HepG2 (cell line): ENCODE results near the gene PRKCZ. TPM values are rescaled to one million over a fixed set of nuclear protein-coding genes. Genes with fewer than 3 reads are reported as not detected.

ENCODE experiments used
- ATAC-seq: fragments of 200-7000 bp; cut with Tn5 transposase; 3 replicates; pipeline ENCODE4 v1.9.1; 2020; ENCODE audit warnings: mild to moderate bottlenecking, moderate library complexity
- BruUV-seq: library from RNA; stranded (reverse); fragments of 400-500 nt; replicated peaks from 2 replicates; lab custom pipeline; 2021; lab: Mats Ljungman, UMichigan
- CTCF ChIA-PET: fragments of 300-600 bp; formaldehyde crosslinking; extraction: SDS; loops from one replicate; lab custom pipeline; 2021; ENCODE audit warnings: low total read pairs, inconsistent platforms, low intra/inter-chr PET ratio; lab: Yijun Ruan, JAX
- POLR2A ChIA-PET: fragments of 350-600 bp; sonication (Branson Sonifier 250); formaldehyde crosslinking; loops from one replicate; lab custom pipeline; 2020; ENCODE audit warnings: antibody characterized with exemption, inconsistent platforms; lab: Yijun Ruan, JAX
- DNase-seq: peaks from one replicate; pipeline ENCODE4 v3.0.0-alpha.2; 2015; ENCODE audit warnings: low spot score
- FAIRE-seq: peaks from 3 replicates; lab custom pipeline; 2011; peaks lifted over from hg19 to GRCh38; lab: Jason Lieb, UNC
- H2AFZ ChIP-seq: one replicate; pipeline ENCODE4 v1.6.1; 2011; ENCODE audit warnings: low read length, inconsistent platforms
- H3K27ac ChIP-seq: fragments of 300-600 bp; 3 replicates; pipeline ENCODE4 v1.8.0; 2011; ENCODE audit warnings: mixed run types, mild to moderate bottlenecking, mixed read lengths, low read length, inconsistent platforms; ENCODE audit not compliant: insufficient read depth; ENCODE audit errors: extremely low read length
- H3K27me3 ChIP-seq, 2 experiments: fragments of 200-600 bp in 1 of 2; 2 replicates in 1 of 2; 3 replicates in 1 of 2; pipeline versions ENCODE4 v1.6.0 to v1.8.0; 2011; ENCODE audit warnings: low read length in 2 of 2, mild to moderate bottlenecking in 2 of 2, moderate library complexity in 2 of 2, inconsistent platforms in 1 of 2; ENCODE audit not compliant: insufficient read depth in 2 of 2, control insufficient read depth in 1 of 2
- H3K36me3 ChIP-seq, 2 experiments: fragments of 200-600 bp in 1 of 2; replicated peaks in 1 of 2; 2 replicates in 1 of 2; 3 replicates in 1 of 2; pipeline versions ENCODE4 v1.5.1 to v1.8.0; 2011; ENCODE audit warnings: low read length in 2 of 2, inconsistent platforms in 1 of 2; ENCODE audit not compliant: insufficient read depth in 2 of 2, control insufficient read depth in 1 of 2
- H3K4me1 ChIP-seq: 2 replicates; pipeline ENCODE4 v1.5.1; 2012; ENCODE audit warnings: low read length, inconsistent platforms; ENCODE audit not compliant: insufficient read depth
- H3K4me2 ChIP-seq: 2 replicates; pipeline ENCODE4 v1.6.0; 2011; ENCODE audit warnings: low read depth, low read length, inconsistent platforms
- H3K4me3 ChIP-seq, 3 experiments: fragments of 200-600 bp in 1 of 3; sonication (generic), shearing (Covaris generic) in 1 of 3; replicated peaks in 1 of 3; 2 replicates each; pipeline ENCODE4 v1.5.1; 2011 to 2016; ENCODE audit warnings: low read length in 3 of 3, inconsistent platforms in 2 of 3, low read depth in 2 of 3, mild to moderate bottlenecking in 2 of 3, control low read depth in 1 of 3, mixed read lengths in 1 of 3; ENCODE audit not compliant: insufficient read depth in 1 of 3
- H3K79me2 ChIP-seq: one replicate; pipeline ENCODE4 v1.6.1; 2011; ENCODE audit warnings: low read length, inconsistent platforms; ENCODE audit not compliant: insufficient read depth
- H3K9ac ChIP-seq: 2 replicates; pipeline ENCODE4 v1.6.0; 2011; ENCODE audit warnings: mild to moderate bottlenecking, low read depth, low read length, inconsistent platforms; ENCODE audit not compliant: insufficient read depth
- H3K9me3 ChIP-seq: 2 replicates; pipeline ENCODE4 v1.5.1; 2012; ENCODE audit warnings: mild to moderate bottlenecking, low read length
- H4K20me1 ChIP-seq: 2 replicates; pipeline ENCODE4 v1.6.0; 2011; ENCODE audit warnings: inconsistent platforms, mild to moderate bottlenecking, low read length, moderate library complexity; ENCODE audit not compliant: insufficient read depth
- EZH2 ChIP-seq: conservative IDR thresholded peaks from 2 replicates; pipeline ENCODE4 v1.6.1; 2012; ENCODE audit warnings: mild to moderate bottlenecking, low read depth, low read length, moderate library complexity
- KDM1A ChIP-seq: IDR thresholded peaks from 2 replicates; pipeline ENCODE4 v1.6.1; 2016; ENCODE audit warnings: missing compliant biosample characterization
- NR2F1 ChIP-seq, 2 experiments: fragments of 450-650 bp in 1 of 2; formaldehyde crosslinking in 1 of 2; IDR thresholded peaks; 2 replicates each; pipeline versions ENCODE4 v1.5.0 to v1.6.1; 2016 to 2020; ENCODE audit warnings: mild to moderate bottlenecking in 1 of 2, missing compliant biosample characterization in 1 of 2, missing genetic modification reagents in 1 of 2, moderate library complexity in 1 of 2
- SALL1 ChIP-seq: sonication (generic); formaldehyde crosslinking; IDR thresholded peaks from 2 replicates; pipeline ENCODE4 v1.8.0; 2022; ENCODE audit warnings: mild to moderate bottlenecking, missing genetic modification reagents
- YEATS2 ChIP-seq: sonication (generic); formaldehyde crosslinking; IDR thresholded peaks from 2 replicates; pipeline ENCODE4 v1.4.0; 2020; ENCODE audit warnings: missing genetic modification reagents, borderline replicate concordance
- ZNF17 ChIP-seq: sonication (generic); formaldehyde crosslinking; IDR thresholded peaks from 2 replicates; pipeline ENCODE4 v1.5.0; 2020; ENCODE audit warnings: mild to moderate bottlenecking, missing genetic modification reagents
- ZNF788 ChIP-seq: sonication (generic); formaldehyde crosslinking; IDR thresholded peaks from 2 replicates; pipeline ENCODE4 v1.5.0; 2020; ENCODE audit warnings: mild to moderate bottlenecking, missing genetic modification reagents, borderline replicate concordance
- WGBS: methylation state at CpG from one replicate; pipeline ENCODE4 v1.1.6; 2017; ENCODE audit warnings: low lambda C conversion rate; 5-methylcytosine and 5-hydroxymethylcytosine counted together
- in situ Hi-C: cut with HindIII; loops from 2 replicates; pipeline ENCODE4 v1.10.0; 2017; ENCODE audit warnings: low pct_unique_long_range_greater_than_20kb; ENCODE audit not compliant: extremely low pct_ligation_motif_present
- intact Hi-C: fragments of 100-400 bp; cut with micrococcal nuclease; formaldehyde crosslinking; loops from one replicate; pipeline ENCODE4 v1.10.0; 2022; ENCODE audit not compliant: unreplicated experiment
- polyA plus RNA-seq, 8 experiments: library from polyadenylated mRNA; depleted of rRNA in 3 of 8; stranded (reverse) in 7 of 8; unstranded in 1 of 8; fragments of >200 nt; fragmentation: Illumina TruSeq in 4 of 8; extraction: Trizol in 4 of 8; gene quantifications; 2 replicates each; pipeline versions ENCODE4 v1.2.1 to v1.2.3, GENCODE V29; 2011 to 2016; ENCODE audit warnings: low read depth in 4 of 8, missing spikeins in 1 of 8, mixed read lengths in 1 of 8; ENCODE audit not compliant: insufficient read depth in 1 of 8
- total RNA-seq, 5 experiments: library from RNA; depleted of rRNA; stranded (reverse); fragments of >200 nt; fragmentation: Illumina TruSeq; extraction: Trizol; gene quantifications; 2 replicates each; pipeline ENCODE4 v1.2.3, GENCODE V29; 2016; ENCODE audit warnings: low read depth in 1 of 5

Gene PRKCZ
- total and polyA plus RNA-seq, 2 of the 13 experiments (the other 11 are each of a cell fraction or from before 2014, with no cell fraction given) = 34.7 to 85.2 TPM

DNA sequence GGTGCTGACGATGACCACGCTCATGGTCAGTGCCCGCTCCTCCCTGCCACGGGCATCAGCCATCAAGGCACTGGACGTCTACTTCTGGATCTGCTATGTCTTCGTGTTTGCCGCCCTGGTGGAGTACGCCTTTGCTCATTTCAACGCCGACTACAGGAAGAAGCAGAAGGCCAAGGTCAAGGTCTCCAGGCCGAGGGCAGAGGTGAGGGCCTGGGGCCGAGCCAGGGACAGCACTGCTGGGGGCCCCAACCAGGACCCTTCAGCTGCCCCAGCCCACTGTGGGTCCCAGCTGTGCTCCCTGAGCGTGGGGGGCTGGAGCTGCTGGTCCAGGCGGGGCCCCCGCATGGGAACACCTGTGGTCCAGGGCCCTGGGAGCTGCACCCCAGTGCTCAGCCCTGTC is 20.6 kb upstream of the PRKCZ start (continued):
- no peak for TF ChIP-seq YEATS2 (CRISPR knock-in tag)
- TF ChIP-seq ZNF17 (CRISPR knock-in tag) = no peak
- TF ChIP-seq SALL1 = no peak
- no peak for TF ChIP-seq ZNF788 (CRISPR knock-in tag)
- TF ChIP-seq NR2F1 (CRISPR knock-in tag; IDR thresholded peaks at IDR 0.05) = peak in 1 of 2 experiments; percentile 39; a peak in 1 of 4 replicates

- BruUV-seq = no TSS peak
- FAIRE-seq (no peak), ATAC-seq (no peak), DNase-seq (no peak)
- no peaks in the 10 kb centered on the region for H3K79me2 ChIP-seq
- no peak overlapping the region for H3K9ac ChIP-seq
- CTCF ChIA-PET = no interaction called here
- TF ChIP-seq KDM1A (CRISPR knock-in tag) (no peak), EZH2 (0 out of 2 replicates have a peak, but pooled peaks have one; percentile 56)
- in situ Hi-C loops (no loop called here), intact Hi-C loops (no loop called here)
- no peak overlapping the region for H3K27ac ChIP-seq
- H3K36me3 ChIP-seq = no peaks in the 10 kb centered on the region
- POLR2A ChIA-PET = interaction anchor here (1.5 kb wide), 1 partner anchor 89 kb away, joined by 3 read pairs; no protein-coding TSS in a partner anchor
- H3K4me2 ChIP-seq = no peak overlapping the region
- peaks cover 31 to 82% of the 10 kb centered on the region in 2 experiments for H3K27me3 ChIP-seq
- peaks cover 16% of the 10 kb centered on the region; the same call in 1 of the 2 replicates for H3K4me1 ChIP-seq
- no peak overlapping the region for H2AFZ ChIP-seq
- 29% methylated on average over 11 of the region's 42 CpGs for WGBS
- H4K20me1 ChIP-seq = no peaks in the 10 kb centered on the region
- no peak overlapping the region for H3K4me3 ChIP-seq
- H3K9me3 ChIP-seq = no peaks in the 10 kb centered on the region
Measured at GRCh38 chr1:2030076-2030871, 19.9 kb upstream of the PRKCZ start.
